ENCODE results near the gene VPS33A. TPM values are rescaled to one million over a fixed set of nuclear protein-coding genes. Genes with fewer than 3 reads are reported as not detected.

VPS33A gene
- total RNA-seq, 2 experiments from 2014 or later, result 21.1 to 29.0 TPM

- no peak overlapping the region for H3K4me2 ChIP-seq (ENCODE audit: low read length)
- no peak for DNase-seq (ENCODE audit: low spot score)
- BruUV-seq (replicated peaks), result no TSS peak
- POLR2A ChIA-PET, result no interaction called here
- H3K4me3 ChIP-seq (ENCODE audit: low read depth, low read length, poor library complexity, severe bottlenecking), result no peak overlapping the region
- H3K4me1 ChIP-seq (ENCODE audit: insufficient read depth, low read length, poor library complexity, severe bottlenecking), result no peaks in the 10 kb centered on the region
- intact Hi-C loops (cut with micrococcal nuclease; ENCODE audit: unreplicated experiment), result no loop called here
- H3K79me2 ChIP-seq (ENCODE audit: insufficient read depth, low read depth, low read length), result no peaks in the 10 kb centered on the region
- no peaks in the 10 kb centered on the region for H4K20me1 ChIP-seq (ENCODE audit: insufficient read depth, low read length)
- TF ChIP-seq EZH2phosphoT487 (IDR thresholded peaks at IDR 0.05; ENCODE audit: borderline replicate concordance, low read depth, low read length), result no peak
- TF ChIP-seq CTCF (conservative IDR thresholded peaks at IDR 0.05; ENCODE audit: low read length), result no peak
- H3K27ac ChIP-seq (ENCODE audit: low read depth, low read length, poor library complexity, severe bottlenecking), result no peak overlapping the region
- no peaks in the 10 kb centered on the region for H3K36me3 ChIP-seq (ENCODE audit: insufficient read depth, low read length)
- no peaks in the 10 kb centered on the region for H3K9me3 ChIP-seq (ENCODE audit: low read length)
- H3K9me2 ChIP-seq (ENCODE audit: insufficient read depth, low read length), result no peaks in the 10 kb centered on the region
- H2AFZ ChIP-seq (ENCODE audit: low read length), result no peak overlapping the region
- CTCF ChIA-PET (ENCODE audit: unreplicated experiment), result no interaction called here
These were observed 17.4 kb upstream of the VPS33A start for GRCh38 chr12:122283680-122284079.

- intact Hi-C loops (cut with micrococcal nuclease; ENCODE audit: unreplicated experiment), result no loop called here
- Histone ChIP-seq H3K9me3 (ENCODE audit: low read length) (no peaks in the 10 kb centered on the region), H3K9me2 (ENCODE audit: insufficient read depth, low read length) (no peaks in the 10 kb centered on the region), H3K4me1 (ENCODE audit: insufficient read depth, low read length, poor library complexity, severe bottlenecking) (no peaks in the 10 kb centered on the region), H3K36me3 (ENCODE audit: insufficient read depth, low read length) (no peaks in the 10 kb centered on the region), H2AFZ (ENCODE audit: low read length) (no peak overlapping the region), H3K79me2 (ENCODE audit: insufficient read depth, low read depth, low read length) (no peaks in the 10 kb centered on the region), H3K4me2 (ENCODE audit: low read length) (no peak overlapping the region), H3K4me3 (ENCODE audit: low read depth, low read length, poor library complexity, severe bottlenecking) (no peak overlapping the region), H4K20me1 (ENCODE audit: insufficient read depth, low read length) (no peaks in the 10 kb centered on the region), H3K27ac (ENCODE audit: low read depth, low read length, poor library complexity, severe bottlenecking) (no peak overlapping the region)
- ChIA-PET CTCF (ENCODE audit: unreplicated experiment) (interaction anchor here (0.5 to 0.6 kb wide), 2 partner anchors 128 to 130 kb away, joined by 3 read pairs; no protein-coding TSS in a partner anchor), POLR2A (interaction anchor here (1.0 kb wide), 1 partner anchor 40 kb away, joined by 3 read pairs; no protein-coding TSS in a partner anchor)
- no TSS peak for BruUV-seq (replicated peaks)
- DNase-seq (ENCODE audit: low spot score), result no peak
- TF ChIP-seq EZH2phosphoT487 (IDR thresholded peaks at IDR 0.05; ENCODE audit: borderline replicate concordance, low read depth, low read length) (no peak), CTCF (conservative IDR thresholded peaks at IDR 0.05; ENCODE audit: low read length) (no peak)
These were observed 15.8 kb upstream of the VPS33A start for GRCh38 chr12:122282061-122282460.

- intact Hi-C loops (cut with micrococcal nuclease; ENCODE audit: unreplicated experiment), result no loop called here
- Histone ChIP-seq H3K9me3 (ENCODE audit: low read length) (no peaks in the 10 kb centered on the region), H3K4me2 (ENCODE audit: low read length) (no peak overlapping the region), H3K9me2 (ENCODE audit: insufficient read depth, low read length) (no peaks in the 10 kb centered on the region), H4K20me1 (ENCODE audit: insufficient read depth, low read length) (no peaks in the 10 kb centered on the region), H3K36me3 (ENCODE audit: insufficient read depth, low read length) (peaks cover 6% of the 10 kb centered on the region; the same call in 1 of the 2 replicates), H3K4me3 (ENCODE audit: low read depth, low read length, poor library complexity, severe bottlenecking) (no peak overlapping the region), H2AFZ (ENCODE audit: low read length) (no peak overlapping the region), H3K27ac (ENCODE audit: low read depth, low read length, poor library complexity, severe bottlenecking) (no peak overlapping the region), H3K79me2 (ENCODE audit: insufficient read depth, low read depth, low read length) (no peaks in the 10 kb centered on the region), H3K4me1 (ENCODE audit: insufficient read depth, low read length, poor library complexity, severe bottlenecking) (no peaks in the 10 kb centered on the region)
- TF ChIP-seq CTCF (conservative IDR thresholded peaks at IDR 0.05; ENCODE audit: low read length) (no peak), EZH2phosphoT487 (IDR thresholded peaks at IDR 0.05; ENCODE audit: borderline replicate concordance, low read depth, low read length) (no peak)
- POLR2A ChIA-PET, result interaction anchor here (0.7 kb wide), 1 partner anchor 1516 kb away, joined by 3 read pairs; no protein-coding TSS in a partner anchor
- no TSS peak for BruUV-seq (replicated peaks)
- no peak for DNase-seq (ENCODE audit: low spot score)
- CTCF ChIA-PET (ENCODE audit: unreplicated experiment), result no interaction called here
These were observed 9.9 kb upstream of the VPS33A start for GRCh38 chr12:122276242-122276641.
